ENCODE measurements around the gene CEP131. TPM values are rescaled to one million over a fixed set of nuclear protein-coding genes. Genes with fewer than 3 reads are reported as not detected.

Gene CEP131
- total RNA-seq, 4 donors from 2014 or later, result 5.5 to 8.1 (median 6.0) TPM

DNA sequence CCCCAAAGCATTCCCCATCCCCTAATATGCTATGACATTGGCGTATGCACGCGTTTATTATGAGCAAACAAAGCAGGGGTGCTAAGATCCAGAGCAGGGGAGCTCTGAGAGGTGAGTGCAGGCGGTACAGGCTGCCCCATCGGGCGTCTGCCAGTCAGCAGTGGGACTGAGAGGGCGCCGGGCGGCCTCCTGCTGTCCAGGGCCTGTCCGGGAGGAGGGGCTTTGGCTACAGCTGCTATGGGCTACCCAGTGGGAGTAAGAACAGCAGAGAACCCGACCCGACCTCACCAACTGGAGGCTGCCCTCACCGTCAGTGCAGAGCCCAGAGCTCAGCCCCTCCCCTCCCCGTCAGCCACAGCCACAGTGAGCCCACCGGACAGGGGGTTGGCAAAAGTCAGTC lies 38.2 kb downstream of the CEP131 start:
- Histone ChIP-seq H3K4me1 (no peaks in the 10 kb centered on the region), H3K4me3 (no peak overlapping the region), H3K27me3 (peaks cover 0 to 60% (median 0%) of the 10 kb centered on the region in 4 donors), H3K36me3 (peaks cover 0 to 4% (median 0%) of the 10 kb centered on the region in 3 donors), H3K27ac (no peak overlapping the region), H3K9me3 (no peaks in the 10 kb centered on the region)
- TF ChIP-seq, protein P1, sequence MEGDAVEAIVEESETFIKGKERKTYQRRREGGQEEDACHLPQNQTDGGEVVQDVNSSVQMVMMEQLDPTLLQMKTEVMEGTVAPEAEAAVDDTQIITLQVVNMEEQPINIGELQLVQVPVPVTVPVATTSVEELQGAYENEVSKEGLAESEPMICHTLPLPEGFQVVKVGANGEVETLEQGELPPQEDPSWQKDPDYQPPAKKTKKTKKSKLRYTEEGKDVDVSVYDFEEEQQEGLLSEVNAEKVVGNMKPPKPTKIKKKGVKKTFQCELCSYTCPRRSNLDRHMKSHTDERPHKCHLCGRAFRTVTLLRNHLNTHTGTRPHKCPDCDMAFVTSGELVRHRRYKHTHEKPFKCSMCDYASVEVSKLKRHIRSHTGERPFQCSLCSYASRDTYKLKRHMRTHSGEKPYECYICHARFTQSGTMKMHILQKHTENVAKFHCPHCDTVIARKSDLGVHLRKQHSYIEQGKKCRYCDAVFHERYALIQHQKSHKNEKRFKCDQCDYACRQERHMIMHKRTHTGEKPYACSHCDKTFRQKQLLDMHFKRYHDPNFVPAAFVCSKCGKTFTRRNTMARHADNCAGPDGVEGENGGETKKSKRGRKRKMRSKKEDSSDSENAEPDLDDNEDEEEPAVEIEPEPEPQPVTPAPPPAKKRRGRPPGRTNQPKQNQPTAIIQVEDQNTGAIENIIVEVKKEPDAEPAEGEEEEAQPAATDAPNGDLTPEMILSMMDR (IDR thresholded peaks at IDR 0.05), result no peak
- no peak for TF ChIP-seq POLR2A (IDR thresholded peaks at IDR 0.05)
- no peak for DNase-seq
- WGBS, 2 donors, result 20 to 30% methylated on average over 1 to 2 of the region's 15 CpGs
- intact Hi-C loops (cut with DNase I), result no loop called here

DNA sequence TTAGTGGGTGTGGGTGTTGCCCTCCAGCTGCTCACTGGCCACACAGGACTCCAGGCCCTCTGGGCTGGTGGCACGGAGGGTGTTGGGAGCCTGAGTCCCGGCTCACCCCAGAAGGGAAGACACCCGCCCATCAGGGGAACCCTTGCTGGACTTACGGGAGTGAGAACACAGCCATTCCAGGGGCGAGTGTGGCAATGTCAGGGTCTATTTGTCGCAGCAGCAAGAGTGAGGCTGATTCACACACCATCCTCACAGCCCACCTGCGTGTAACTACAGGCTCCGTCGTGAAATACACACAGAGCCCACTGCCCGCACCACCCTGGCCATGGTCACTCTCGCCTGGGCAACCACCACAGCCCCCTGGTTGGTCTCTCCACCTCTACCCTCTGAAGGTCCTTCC lies 39.0 kb downstream of the CEP131 start:
- H3K4me3 ChIP-seq, result no peak overlapping the region
- peaks cover 0 to 65% (median 0%) of the 10 kb centered on the region in 4 donors for H3K27me3 ChIP-seq
- 76 to 82% methylated on average over 4 to 5 of the region's 11 CpGs for WGBS, 2 donors
- H3K27ac ChIP-seq, result no peak overlapping the region
- no peaks in the 10 kb centered on the region for H3K9me3 ChIP-seq
- no peaks in the 10 kb centered on the region for H3K4me1 ChIP-seq
- H3K36me3 ChIP-seq, result no peaks in the 10 kb centered on the region
- no peak for DNase-seq
- TF ChIP-seq POLR2A (IDR thresholded peaks at IDR 0.05), result no peak
- TF ChIP-seq, protein P1 (IDR thresholded peaks at IDR 0.05), result no peak
- intact Hi-C loops (cut with DNase I), result no loop called here

DNA sequence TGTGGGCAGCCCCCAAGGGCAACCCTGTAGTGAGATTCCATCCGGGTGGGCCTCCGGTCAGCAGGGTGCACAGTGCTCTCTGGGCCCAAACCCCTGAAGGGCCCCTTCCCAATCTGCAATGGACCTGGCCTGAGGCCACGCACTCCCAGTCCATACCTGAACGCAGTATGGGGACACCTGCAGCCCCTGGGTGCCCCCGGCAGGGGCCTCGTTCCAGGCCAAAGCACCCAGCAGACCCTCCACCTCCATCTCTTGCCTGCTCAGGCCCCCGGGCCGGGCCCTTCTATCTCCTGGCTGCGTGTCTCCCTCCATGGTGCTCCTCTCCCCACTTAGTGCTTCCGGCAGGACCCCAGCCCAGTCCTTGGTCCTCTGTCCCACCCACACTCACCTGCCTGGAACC lies 39.4 kb downstream of the CEP131 start:
- TF ChIP-seq, protein P1 (IDR thresholded peaks at IDR 0.05), result no peak
- TF ChIP-seq POLR2A (IDR thresholded peaks at IDR 0.05), result no peak
- peaks cover 0 to 65% (median 0%) of the 10 kb centered on the region in 4 donors for H3K27me3 ChIP-seq
- no peak for DNase-seq
- H3K4me1 ChIP-seq, result no peaks in the 10 kb centered on the region
- no peak overlapping the region for H3K4me3 ChIP-seq
- no peaks in the 10 kb centered on the region for H3K36me3 ChIP-seq
- intact Hi-C loops (cut with DNase I), result no loop called here
- H3K27ac ChIP-seq, result no peak overlapping the region
- 90 to 92% methylated on average over 8 of the region's 10 CpGs for WGBS, 2 donors
- no peaks in the 10 kb centered on the region for H3K9me3 ChIP-seq

DNA sequence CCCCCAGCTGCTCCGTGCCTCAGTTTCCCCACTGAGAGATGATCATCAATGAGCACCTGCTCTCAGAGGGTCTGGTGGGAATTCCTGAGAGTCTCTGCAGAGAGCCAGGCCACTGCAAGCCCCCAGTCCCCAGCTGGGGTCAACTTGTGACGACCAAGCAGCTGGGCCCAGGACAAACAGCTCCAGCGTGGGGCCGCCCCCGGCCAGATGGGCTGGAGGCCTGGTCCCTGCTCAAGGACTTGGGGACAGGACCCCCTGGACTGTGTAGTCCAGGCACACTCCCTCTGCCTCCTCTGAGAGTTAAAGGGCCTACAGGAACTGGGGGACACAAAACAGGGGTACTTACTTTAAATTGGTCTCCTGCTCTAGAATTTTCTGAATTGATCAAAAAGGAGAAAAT lies 40.2 kb downstream of the CEP131 start:
- Histone ChIP-seq H3K27me3 (peaks cover 0 to 65% (median 0%) of the 10 kb centered on the region in 4 donors), H3K4me1 (no peaks in the 10 kb centered on the region), H3K36me3 (no peaks in the 10 kb centered on the region), H3K4me3 (no peak overlapping the region), H3K27ac (no peak overlapping the region), H3K9me3 (no peaks in the 10 kb centered on the region)
- intact Hi-C loops (cut with DNase I), result no loop called here
- WGBS, 2 donors, result 80 to 100% methylated on average over 1 to 3 of the region's 5 CpGs
- DNase-seq, result no peak
- no peak for TF ChIP-seq POLR2A (IDR thresholded peaks at IDR 0.05)
- TF ChIP-seq, protein P1 (IDR thresholded peaks at IDR 0.05), result no peak

DNA sequence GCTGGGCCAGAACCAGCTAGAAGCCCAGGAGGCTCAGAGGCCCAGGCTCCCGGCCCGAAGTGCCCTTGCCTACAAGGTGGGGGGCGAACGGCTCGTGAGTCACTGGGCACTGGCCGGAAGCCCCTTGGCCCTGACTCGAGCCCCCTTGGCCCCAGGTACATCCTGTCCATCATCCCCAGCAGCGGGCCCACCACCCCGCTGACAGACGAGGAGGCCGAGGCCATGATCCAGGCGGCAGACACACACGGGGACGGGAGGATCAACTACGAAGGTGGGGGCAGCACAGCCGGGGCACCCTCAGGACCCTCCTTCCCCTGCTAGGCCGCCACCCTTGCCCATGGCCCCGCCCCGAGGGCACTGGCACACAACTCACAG lies 41.0 kb downstream of the CEP131 start:
- Histone ChIP-seq H3K9me3 (no peaks in the 10 kb centered on the region), H3K4me1 (no peaks in the 10 kb centered on the region), H3K36me3 (no peaks in the 10 kb centered on the region), H3K27me3 (peaks cover 0 to 65% (median 0%) of the 10 kb centered on the region in 4 donors), H3K27ac (no peak overlapping the region), H3K4me3 (no peak overlapping the region)
- 60% methylated on average over 1 of the region's 19 CpGs; no CpG with 5 or more reads in 1 of the 2 donors for WGBS, 2 donors
- no peak for DNase-seq
- intact Hi-C loops (cut with DNase I), result no loop called here
- TF ChIP-seq, protein P1 (IDR thresholded peaks at IDR 0.05), result no peak
- TF ChIP-seq POLR2A (IDR thresholded peaks at IDR 0.05), result no peak
